Stimulated activated CD8-positive, alpha-beta memory T cell treated with anti-CD3 and anti-CD28 coated beads, Interleukin-7, amount 100 ng/mL, for 1 hour (primary cell): Measurements from ENCODE around the gene REX1BD.
"Not testable (repeated sequence)": the region's sequence is repeated elsewhere in the genome, so short reads cannot be mapped to it uniquely, and the experiment has no call there.

Experiments used
- DNase-seq, 2 donors: peaks; one replicate each; pipeline ENCODE4 v3.0.0-alpha.2; 2020; ENCODE audit warnings: low read depth in 2 of 2

The REX1BD gene

GRCh38 chr19:18577365-18577914, 11.2 kb upstream of the REX1BD start:
- DNase-seq = no peak

- no peak for DNase-seq
Measured at GRCh38 chr19:18580311-18580710, 8.3 kb upstream of the REX1BD start.

DNA sequence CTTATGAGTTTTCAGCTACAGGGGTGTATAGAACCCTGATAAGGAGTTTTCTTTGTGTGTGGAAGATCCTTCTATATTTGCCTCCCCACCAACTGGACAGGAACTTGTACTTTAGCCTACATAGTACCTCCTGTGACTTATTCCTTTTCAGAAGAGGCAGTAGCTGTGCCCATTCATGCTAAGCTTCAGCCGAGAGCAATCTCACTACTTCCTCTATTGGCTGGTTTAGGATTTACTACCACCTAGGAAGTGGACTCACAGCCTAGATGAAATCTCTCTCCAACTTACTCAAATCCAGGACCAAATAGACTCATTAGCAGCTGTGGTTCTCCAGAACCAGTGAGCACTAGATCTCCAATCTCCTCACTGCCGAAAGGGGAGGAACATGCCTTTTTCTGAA, 2.3 kb upstream of the REX1BD start:
- no peak for DNase-seq

GRCh38 chr19:18587561-18587960, 1.0 kb upstream of the REX1BD start:
- no peak for DNase-seq

DNA sequence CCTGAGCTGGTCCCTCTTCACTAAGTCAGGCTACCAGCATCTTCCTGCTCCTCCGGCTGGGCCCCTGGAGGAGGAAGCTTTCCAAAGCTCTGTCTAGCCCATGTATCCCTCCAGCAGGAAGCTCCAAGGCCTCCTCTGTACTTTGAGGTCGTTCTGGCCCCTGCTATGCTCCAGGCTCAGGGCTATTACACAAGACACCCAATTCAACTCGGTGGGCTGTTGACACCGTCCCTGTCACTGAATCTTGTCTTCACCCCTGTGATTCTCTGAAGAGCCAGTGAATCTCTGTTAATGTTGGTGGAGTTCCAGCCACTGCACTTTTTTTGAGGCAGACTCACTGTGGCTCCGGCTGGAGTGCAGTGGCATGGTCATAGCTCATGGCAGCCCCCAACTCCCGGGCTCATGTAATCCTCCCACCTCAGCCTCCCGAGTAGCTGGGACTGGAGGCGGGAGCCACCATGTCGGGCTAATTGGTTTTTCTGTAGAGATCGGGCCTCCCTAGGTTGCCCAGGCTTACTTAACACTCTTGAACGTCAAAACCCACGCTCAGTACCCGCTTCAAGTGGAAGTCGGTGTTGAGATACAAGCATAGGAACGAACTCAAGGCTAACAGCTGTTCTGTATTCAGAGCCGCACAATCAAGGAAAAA, 512 bp upstream of the REX1BD start:
- no peak for DNase-seq

DNA sequence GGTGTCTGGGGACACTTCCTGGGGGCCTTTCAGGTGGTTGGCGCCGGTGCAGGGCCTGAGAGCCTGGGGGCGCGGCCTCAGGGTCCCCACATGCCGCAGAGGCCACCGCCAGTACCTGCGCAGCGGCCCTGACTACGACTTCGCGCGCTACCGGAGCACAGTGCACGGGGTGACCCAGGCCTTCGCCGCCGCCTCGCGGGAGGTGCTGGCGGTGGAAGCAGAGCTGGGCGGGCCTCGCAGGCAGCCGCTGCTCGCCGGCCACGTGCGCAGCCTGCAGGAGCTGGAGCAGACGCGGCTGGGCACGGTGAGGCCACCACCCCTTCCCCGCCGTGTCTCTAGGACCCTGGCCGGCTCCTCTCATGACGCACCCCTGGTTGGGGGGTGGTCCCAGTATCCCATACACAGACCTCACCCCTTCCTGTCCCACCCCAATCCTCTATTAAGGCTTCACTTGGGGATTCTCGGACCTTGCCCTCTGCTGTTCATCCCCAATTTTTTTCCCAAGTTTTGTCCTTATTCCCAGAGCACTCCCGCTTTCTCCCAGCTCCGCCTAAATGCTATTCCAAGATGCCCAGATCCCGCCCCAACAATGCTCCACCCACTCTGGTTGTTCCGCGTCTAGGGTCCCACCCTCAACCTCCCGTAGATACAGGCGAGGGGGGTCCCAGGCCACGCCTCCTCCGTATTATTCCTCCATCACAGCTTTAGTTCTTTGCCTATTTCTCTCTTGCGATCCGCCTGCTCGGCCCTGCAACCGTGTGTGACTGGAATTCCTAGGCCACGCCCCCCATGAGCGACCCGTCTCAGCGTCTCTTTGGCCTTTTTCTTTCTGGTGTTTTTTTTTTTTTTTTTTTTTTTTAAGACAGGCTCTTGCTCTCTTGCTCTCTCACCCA, 1.0 kb downstream of the REX1BD start:
- peak; percentile 25 to 37 for DNase-seq

DNA sequence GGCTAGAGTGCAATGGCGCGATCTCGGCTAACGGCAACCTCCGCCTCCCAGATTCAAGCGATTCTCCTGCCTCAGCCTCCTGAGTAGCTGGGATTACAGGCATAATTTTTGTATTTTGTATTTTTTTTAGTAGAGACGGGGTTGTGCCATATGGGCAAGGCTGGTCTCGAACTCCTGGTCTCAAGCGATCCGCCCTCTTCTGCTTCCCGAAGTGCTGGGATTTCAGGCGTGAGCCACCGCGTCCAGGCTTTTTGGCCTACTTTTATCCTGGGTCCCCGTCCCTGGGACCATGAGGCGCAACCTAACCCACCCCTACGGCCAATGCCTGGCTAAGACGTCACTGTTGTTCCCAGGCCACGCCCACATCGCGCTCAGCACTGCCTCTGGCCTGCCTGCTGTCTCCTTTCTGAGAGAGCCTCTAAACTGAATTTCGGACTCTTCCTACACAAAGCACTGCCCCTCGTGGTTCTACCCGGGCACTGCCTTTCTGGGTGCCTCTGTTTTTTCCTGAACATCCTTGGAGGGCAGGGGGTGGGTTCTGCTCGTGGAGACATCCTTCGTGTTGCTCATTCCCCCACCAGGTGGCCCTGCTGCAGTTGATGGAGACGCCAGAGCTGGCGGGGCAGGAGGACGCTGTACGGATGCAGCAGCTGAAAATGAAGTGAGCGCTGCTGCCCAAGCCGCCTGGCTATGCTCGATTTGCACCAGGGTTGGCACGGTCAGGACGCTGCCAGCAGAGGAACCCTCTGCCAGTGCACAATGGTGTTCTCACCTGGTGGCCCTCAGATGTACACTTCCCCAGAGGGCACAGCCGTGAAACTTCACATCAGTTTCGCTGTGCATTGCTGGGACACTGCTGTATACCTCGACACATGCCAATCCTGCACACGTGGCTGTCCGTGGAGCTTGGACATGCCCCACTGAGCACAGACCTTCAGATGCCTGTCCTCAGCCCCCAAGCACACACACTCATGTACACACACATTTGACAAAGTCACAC, 2.0 kb downstream of the REX1BD start:
- DNase-seq = no peak

DNA sequence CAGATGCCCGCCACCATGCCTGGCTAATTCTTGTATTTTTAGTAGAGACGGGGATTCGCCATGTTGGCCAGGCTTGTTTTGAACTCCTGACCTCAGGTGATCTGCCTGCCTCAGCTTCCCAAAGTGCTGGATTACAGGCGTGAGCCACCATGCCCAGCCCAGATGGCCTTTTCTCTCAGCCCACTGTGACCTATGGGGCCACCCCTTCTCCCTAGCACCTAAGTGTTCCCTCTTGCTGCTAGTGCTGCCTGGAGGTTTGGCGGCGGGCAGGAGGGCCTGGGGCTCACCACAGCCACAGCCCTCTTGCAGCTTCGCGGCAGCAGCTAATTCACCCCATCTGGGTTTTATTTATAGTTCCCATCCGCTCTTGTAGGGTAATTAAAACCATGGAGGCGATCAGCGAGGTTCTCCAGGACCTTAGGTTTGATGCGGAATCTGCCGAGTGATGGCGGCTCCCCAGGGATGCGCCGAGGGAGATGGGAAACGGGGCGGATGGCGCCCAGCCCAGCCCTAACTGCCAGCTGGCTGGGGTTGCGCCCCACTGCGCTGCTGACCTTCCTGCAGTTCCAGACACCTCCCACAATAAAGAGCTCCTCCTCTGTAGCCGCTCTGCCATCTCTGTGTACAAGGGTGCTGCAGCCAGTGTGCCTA, 3.3 kb downstream of the REX1BD start:
- no peak for DNase-seq

- DNase-seq = not testable (repeated sequence)
Measured at GRCh38 chr19:18592732-18593131, 4.1 kb downstream of the REX1BD start.

DNA sequence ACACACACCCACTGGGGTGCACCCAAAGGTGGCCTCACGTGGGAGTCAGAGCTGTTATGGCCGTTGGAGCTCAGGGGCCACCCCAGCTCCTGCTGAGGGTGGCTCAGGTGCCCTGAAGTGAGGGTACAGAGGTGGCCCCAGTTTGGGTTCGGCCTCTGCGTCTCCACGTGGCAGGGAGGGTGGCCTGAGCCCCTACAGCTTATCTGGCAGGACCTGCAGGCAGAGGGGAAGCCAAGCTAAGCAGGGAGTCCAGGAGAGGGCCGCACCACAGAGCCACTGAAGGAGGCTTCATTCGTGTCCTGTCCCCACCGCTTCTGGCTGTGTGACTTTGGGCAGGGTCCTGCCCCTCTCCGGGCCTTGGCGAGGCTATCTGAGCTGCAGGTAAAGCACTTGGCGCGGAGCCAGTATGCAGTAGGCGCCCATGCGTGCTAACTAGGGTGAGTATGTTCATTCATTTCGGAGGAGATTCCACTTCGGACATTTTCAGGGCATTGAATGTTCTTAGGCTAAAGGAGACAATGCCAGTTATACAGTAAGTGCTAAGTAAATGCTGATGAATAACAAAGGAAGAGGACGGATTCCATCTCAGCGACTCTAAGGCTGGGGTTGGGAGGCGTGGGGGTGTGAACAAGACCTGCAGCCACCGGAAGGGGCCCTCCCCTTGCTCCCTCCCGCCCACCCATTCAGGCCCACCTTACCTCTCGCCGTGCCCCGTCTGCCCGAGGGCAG, 4.9 kb downstream of the REX1BD start:
- no peak for DNase-seq

DNA sequence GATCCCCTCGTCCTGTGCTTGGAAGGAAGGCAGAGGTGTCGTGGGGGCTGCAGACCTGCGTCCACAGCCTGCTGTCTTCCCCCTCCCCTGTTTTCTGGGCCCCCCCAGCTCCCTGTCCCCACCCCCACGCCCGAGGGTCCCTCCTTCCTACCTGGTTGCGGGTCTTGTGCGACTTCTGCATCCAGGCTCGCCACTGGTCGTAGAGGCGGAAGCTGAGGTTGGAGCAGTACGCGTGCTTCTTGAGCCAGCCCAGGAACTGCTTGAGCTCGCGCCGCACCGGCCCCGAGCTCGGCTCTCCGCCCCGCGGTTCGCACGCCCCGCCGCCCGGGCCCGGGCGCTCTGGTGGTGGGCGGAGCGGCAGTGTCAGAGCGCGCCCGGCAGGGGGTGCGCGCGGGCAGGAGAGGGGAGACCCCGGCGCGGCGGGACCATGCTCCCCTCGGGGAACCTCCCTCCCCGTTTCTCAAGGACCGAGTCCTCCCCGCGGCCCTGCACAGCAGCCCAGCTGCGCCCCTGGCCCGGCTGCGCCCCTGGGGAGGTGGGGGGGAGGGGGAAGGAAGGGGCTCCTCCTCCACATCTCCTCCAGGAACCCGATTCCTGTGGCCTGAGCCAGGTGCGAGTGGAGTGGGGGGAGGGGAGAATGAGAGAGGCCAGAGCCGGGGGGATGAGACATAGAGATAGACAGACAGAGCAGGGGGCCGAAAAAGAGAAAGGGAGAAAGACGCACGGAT, 5.7 kb downstream of the REX1BD start:
- peak; percentile 54 to 56 for DNase-seq

- DNase-seq = no peak
Measured at GRCh38 chr19:18594824-18595373, 6.3 kb downstream of the REX1BD start.

DNA sequence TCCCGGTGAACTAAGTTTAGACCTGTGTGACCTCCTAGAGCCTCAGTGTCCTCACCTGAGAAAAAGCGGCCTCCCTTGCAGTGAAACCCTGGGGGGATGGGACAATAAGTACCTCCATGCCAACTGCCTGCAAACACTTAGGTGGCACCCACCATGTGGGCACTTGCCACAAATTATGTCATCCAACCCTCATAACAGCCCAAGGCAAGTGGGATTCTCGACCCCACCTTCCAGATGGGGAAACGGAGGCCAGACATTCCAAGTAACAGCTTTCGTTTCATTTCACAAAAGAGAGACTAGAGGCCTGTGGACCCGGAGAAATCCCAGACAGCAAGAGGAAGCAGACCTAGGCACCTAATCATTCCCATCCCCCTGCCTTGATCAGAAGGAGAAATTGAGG, 6.9 kb downstream of the REX1BD start:
- DNase-seq = no peak

DNA sequence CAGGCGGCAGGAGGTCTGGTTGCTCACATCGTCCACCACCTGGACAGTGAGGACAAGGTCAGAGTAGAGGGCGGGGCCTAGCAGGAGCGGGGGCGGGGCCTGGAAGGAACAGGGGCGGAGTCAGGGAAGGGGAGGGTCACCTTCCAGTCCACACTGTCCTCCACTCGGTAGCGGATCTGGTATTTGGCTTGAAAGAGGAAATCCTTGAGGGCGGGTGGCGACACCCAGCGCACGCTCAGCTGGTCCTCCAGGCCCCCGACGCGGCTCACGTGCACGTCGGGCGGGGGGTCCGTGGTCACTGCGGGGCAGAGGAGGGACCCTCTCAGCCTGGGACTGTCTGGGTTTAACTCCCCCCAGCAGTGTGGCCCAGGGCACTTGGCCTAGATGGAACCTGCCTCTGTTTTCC, 8.2 kb downstream of the REX1BD start:
- DNase-seq = no peak

DNA sequence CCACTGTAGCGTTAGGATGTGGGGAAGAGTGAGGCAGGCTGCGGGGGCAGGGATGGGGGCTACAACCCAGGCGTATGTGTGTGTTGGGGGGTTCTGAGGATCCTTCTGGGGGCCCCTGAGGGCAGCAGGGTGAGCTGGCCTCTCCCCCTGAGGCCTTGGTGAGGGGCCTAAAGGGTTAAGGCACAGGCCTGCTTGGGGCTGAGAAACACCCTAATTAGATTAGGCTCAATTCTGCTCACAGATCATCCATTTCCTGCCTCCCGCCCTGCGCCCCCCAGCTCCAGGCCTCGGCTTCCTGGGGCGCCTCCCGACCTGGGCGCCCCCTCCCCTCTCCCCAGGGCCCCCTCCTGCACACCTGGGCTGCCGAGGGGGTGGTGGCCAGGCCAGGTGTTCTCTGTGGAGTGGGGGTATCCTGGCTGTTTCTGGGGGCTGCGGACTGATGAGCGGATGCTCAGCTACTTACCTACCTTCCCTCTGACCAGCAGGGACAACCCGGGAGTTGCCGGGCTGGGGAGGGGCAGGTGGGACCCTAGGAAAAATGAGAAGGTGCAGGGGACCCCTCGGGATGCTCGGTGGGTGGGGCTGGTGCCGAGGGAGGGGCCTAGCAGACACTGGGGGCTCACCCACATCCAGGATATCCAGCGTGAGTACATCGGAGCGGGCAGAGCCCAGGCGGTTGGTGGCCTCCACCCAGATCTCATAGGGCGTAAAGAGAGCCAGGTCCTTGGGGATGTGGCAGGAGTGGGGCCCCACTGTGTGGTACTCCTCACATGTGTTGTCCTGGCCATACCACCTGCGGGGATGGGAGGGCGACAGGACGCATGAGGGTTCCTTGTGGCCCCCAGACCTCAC, 9.4 kb downstream of the REX1BD start:
- no peak for DNase-seq

GRCh38 chr19:18599485-18599884, 10.9 kb downstream of the REX1BD start:
- DNase-seq = no peak

DNA sequence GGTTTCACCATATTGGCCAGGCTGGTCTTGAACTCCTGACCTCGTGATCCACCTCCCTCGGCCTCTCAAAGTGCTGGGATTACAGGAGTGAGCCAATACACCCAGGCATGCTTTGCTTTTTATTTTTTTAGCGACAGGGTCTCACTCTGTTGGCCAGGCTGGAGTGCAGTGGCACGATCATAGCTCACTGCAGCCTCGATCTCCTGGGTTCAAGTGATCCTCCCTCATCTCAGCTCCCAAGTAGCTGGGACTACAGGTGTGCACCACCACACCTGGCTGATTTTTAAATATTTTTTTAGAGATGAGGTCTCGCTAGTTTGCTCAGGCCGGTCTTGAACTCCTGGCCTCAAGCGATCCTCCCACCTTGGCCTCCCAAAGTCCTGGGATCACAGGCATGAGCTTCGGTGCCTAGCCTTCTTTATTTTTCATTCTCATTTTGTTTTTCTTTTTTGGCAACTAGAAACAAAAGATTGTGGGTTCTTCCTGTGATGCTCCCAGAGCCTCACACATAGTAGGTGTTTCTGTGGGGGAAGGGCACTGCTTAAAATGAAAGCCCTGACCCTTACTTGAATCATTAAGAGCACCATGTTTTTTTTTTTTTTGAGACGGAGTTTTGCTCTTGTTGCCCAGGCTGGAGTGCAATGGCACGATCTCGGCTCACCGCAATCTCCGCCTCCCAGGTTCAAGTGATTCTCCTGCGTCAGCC, 12.2 kb downstream of the REX1BD start:
- DNase-seq = not testable (repeated sequence)

GRCh38 chr19:18601875-18602274, 13.3 kb downstream of the REX1BD start:
- no peak for DNase-seq
